GM21723 (cell line): ENCODE measurements around the gene PHC2.

Experiments used
- ATAC-seq: cut with Tn5 transposase; IDR thresholded peaks from one replicate; pipeline ENCODE4 v1.9.1; 2021; ENCODE audit warnings: mild to moderate bottlenecking, moderate library complexity; ENCODE audit not compliant: unreplicated experiment

Gene PHC2

GRCh38 chr1:33424610-33425009 lies 6.3 kb downstream of the PHC2 start:
- ATAC-seq, result no peak

GRCh38 chr1:33424205-33424604 lies 6.7 kb downstream of the PHC2 start:
- no peak for ATAC-seq

GRCh38 chr1:33420870-33421775 lies 9.8 kb downstream of the PHC2 start:
- no peak for ATAC-seq

- no peak for ATAC-seq
Measured at GRCh38 chr1:33418811-33419210, 12.1 kb downstream of the PHC2 start.

- ATAC-seq, result no peak
Measured at GRCh38 chr1:33414879-33415278, 16.0 kb downstream of the PHC2 start.

- ATAC-seq, result no peak
Measured at GRCh38 chr1:33410091-33410701, 20.7 kb downstream of the PHC2 start.

GRCh38 chr1:33408093-33408436 lies 22.8 kb downstream of the PHC2 start:
- ATAC-seq, result no peak

- ATAC-seq, result no peak
Measured at GRCh38 chr1:33407352-33408092, 23.4 kb downstream of the PHC2 start.

GRCh38 chr1:33402206-33402605 lies 28.7 kb downstream of the PHC2 start:
- no peak for ATAC-seq

- no peak for ATAC-seq
Measured at GRCh38 chr1:33401471-33401870, 29.4 kb downstream of the PHC2 start.

GRCh38 chr1:33400153-33400911 lies 30.6 kb downstream of the PHC2 start:
- ATAC-seq, result no peak

GRCh38 chr1:33399375-33399774 lies 31.5 kb downstream of the PHC2 start:
- ATAC-seq, result no peak

GRCh38 chr1:33397994-33398393 lies 32.9 kb downstream of the PHC2 start:
- no peak for ATAC-seq

GRCh38 chr1:33397125-33397506 lies 33.8 kb downstream of the PHC2 start:
- ATAC-seq, result no peak

- ATAC-seq, result no peak
Measured at GRCh38 chr1:33396188-33397124, 34.4 kb downstream of the PHC2 start.

GRCh38 chr1:33394770-33395169 lies 36.1 kb downstream of the PHC2 start:
- ATAC-seq, result no peak

GRCh38 chr1:33393991-33394390 lies 36.9 kb downstream of the PHC2 start:
- ATAC-seq, result no peak

GRCh38 chr1:33393524-33393923 lies 37.4 kb downstream of the PHC2 start:
- no peak for ATAC-seq

GRCh38 chr1:33392639-33393038 lies 38.3 kb downstream of the PHC2 start:
- ATAC-seq, result no peak

- ATAC-seq, result no peak
Measured at GRCh38 chr1:33392206-33392605, 38.7 kb downstream of the PHC2 start.
